Muscle of arm (tissue), 12 donors: ENCODE measurements around the gene PRKD3. TPM values are rescaled to one million over a fixed set of nuclear protein-coding genes. Genes with fewer than 3 reads are reported as not detected.

Source experiments
- DNase-seq: peaks from one replicate; pipeline ENCODE4 v3.0.0-alpha.2; 2013
- polyA plus RNA-seq, 12 donors: library from polyadenylated mRNA; unstranded; fragments of 120-200 nt; gene quantifications; one replicate each; pipeline ENCODE4 v1.2.1, GENCODE V29; 2013; ENCODE audit not compliant: insufficient read length in 12 of 12

The PRKD3 gene
- polyA plus RNA-seq, 12 donors: 26.6 to 38.6 (median 33.9) TPM; not detected in 1

GRCh38 chr2:37343537-37344434 lies 19.2 kb upstream of the PRKD3 start:
- peak; percentile 58 for DNase-seq

- DNase-seq: peak; percentile 65
Measured at GRCh38 chr2:37342591-37343220, 18.1 kb upstream of the PRKD3 start.

- DNase-seq: no peak
Measured at GRCh38 chr2:37340637-37341036, 16.0 kb upstream of the PRKD3 start.

- DNase-seq: no peak
Measured at GRCh38 chr2:37338933-37339332, 14.3 kb upstream of the PRKD3 start.

GRCh38 chr2:37337620-37338280 lies 13.1 kb upstream of the PRKD3 start:
- DNase-seq: no peak

- no peak for DNase-seq
Measured at GRCh38 chr2:37335604-37336003, 11.0 kb upstream of the PRKD3 start.

GRCh38 chr2:37333256-37333655 lies 8.6 kb upstream of the PRKD3 start:
- DNase-seq: no peak

- no peak for DNase-seq
Measured at GRCh38 chr2:37332560-37332959, 7.9 kb upstream of the PRKD3 start.

GRCh38 chr2:37330681-37331080 lies 6.0 kb upstream of the PRKD3 start:
- DNase-seq: no peak

GRCh38 chr2:37326866-37327634 lies 2.4 kb upstream of the PRKD3 start:
- DNase-seq: no peak

- peak; percentile 68 for DNase-seq
Measured at GRCh38 chr2:37326285-37326684, 1.7 kb upstream of the PRKD3 start.

- no peak for DNase-seq
Measured at GRCh38 chr2:37325625-37326071, 1.0 kb upstream of the PRKD3 start.

GRCh38 chr2:37324536-37324785 lies 172 bp downstream of the PRKD3 start:
- peak; percentile 77 for DNase-seq

- peak; percentile 54 for DNase-seq
Measured at GRCh38 chr2:37323781-37324535, 675 bp downstream of the PRKD3 start.

GRCh38 chr2:37323176-37323780 lies 1.4 kb downstream of the PRKD3 start:
- DNase-seq: peak; percentile 18

GRCh38 chr2:37322368-37322767 lies 2.3 kb downstream of the PRKD3 start:
- no peak for DNase-seq

- DNase-seq: no peak
Measured at GRCh38 chr2:37321029-37321682, 3.5 kb downstream of the PRKD3 start.

GRCh38 chr2:37319754-37320609 lies 4.7 kb downstream of the PRKD3 start:
- DNase-seq: no peak

GRCh38 chr2:37318401-37318800 lies 6.2 kb downstream of the PRKD3 start:
- DNase-seq: no peak
